ENCODE measurements around the gene RSPRY1. TPM values are rescaled to one million over a fixed set of nuclear protein-coding genes. Genes with fewer than 3 reads are reported as not detected.

The RSPRY1 gene
- polyA plus RNA-seq, 2 donors: 7.5 to 9.8 TPM

- Histone ChIP-seq H3K9me3 (ENCODE audit: control insufficient read depth in 2 of 2, insufficient read depth in 1 of 2, low read depth in 1 of 2, low read length in 1 of 2) (no peaks in the 10 kb centered on the region), H3K4me3 (ENCODE audit: low read depth in 1 of 2, low read length in 2 of 2) (no peak overlapping the region), H3K27me3 (ENCODE audit: control insufficient read depth in 1 of 2, insufficient read depth in 2 of 2, low read length in 2 of 2) (no peaks in the 10 kb centered on the region), H3K27ac (ENCODE audit: low read depth in 2 of 2, low read length in 1 of 2) (no peak overlapping the region), H3K36me3 (ENCODE audit: control insufficient read depth in 2 of 2, insufficient read depth in 2 of 2, low read length in 1 of 2) (peaks cover 0 to 10% of the 10 kb centered on the region in 2 donors), H3K4me1 (ENCODE audit: control insufficient read depth in 2 of 2, insufficient read depth in 2 of 2, low read length in 1 of 2) (no peaks in the 10 kb centered on the region)
- 91 to 92% methylated on average over 12 of the region's 12 CpGs for WGBS, 2 donors
Observed at GRCh38 chr16:57204675-57205074, 18.5 kb downstream of the RSPRY1 start.

- Histone ChIP-seq H3K4me3 (ENCODE audit: low read depth in 1 of 2, low read length in 2 of 2) (no peak overlapping the region), H3K4me1 (ENCODE audit: control insufficient read depth in 2 of 2, insufficient read depth in 2 of 2, low read length in 1 of 2) (no peaks in the 10 kb centered on the region), H3K27ac (ENCODE audit: low read depth in 2 of 2, low read length in 1 of 2) (no peak overlapping the region), H3K27me3 (ENCODE audit: control insufficient read depth in 1 of 2, insufficient read depth in 2 of 2, low read length in 2 of 2) (no peaks in the 10 kb centered on the region), H3K9me3 (ENCODE audit: control insufficient read depth in 2 of 2, insufficient read depth in 1 of 2, low read depth in 1 of 2, low read length in 1 of 2) (no peaks in the 10 kb centered on the region), H3K36me3 (ENCODE audit: control insufficient read depth in 2 of 2, insufficient read depth in 2 of 2, low read length in 1 of 2) (peaks cover 0 to 10% of the 10 kb centered on the region in 2 donors)
- 94 to 98% methylated on average over 1 of the region's 1 CpG for WGBS, 2 donors
Observed at GRCh38 chr16:57208926-57209325, 22.8 kb downstream of the RSPRY1 start.

- Histone ChIP-seq H3K27ac (ENCODE audit: low read depth in 2 of 2, low read length in 1 of 2) (no peak overlapping the region), H3K36me3 (ENCODE audit: control insufficient read depth in 2 of 2, insufficient read depth in 2 of 2, low read length in 1 of 2) (peaks cover 0 to 7% of the 10 kb centered on the region in 2 donors), H3K9me3 (ENCODE audit: control insufficient read depth in 2 of 2, insufficient read depth in 1 of 2, low read depth in 1 of 2, low read length in 1 of 2) (no peaks in the 10 kb centered on the region), H3K4me1 (ENCODE audit: control insufficient read depth in 2 of 2, insufficient read depth in 2 of 2, low read length in 1 of 2) (no peaks in the 10 kb centered on the region), H3K27me3 (ENCODE audit: control insufficient read depth in 1 of 2, insufficient read depth in 2 of 2, low read length in 2 of 2) (no peaks in the 10 kb centered on the region), H3K4me3 (ENCODE audit: low read depth in 1 of 2, low read length in 2 of 2) (no peak overlapping the region)
- WGBS, 2 donors: 98 to 100% methylated on average over 5 of the region's 5 CpGs
Observed at GRCh38 chr16:57209780-57210179, 23.7 kb downstream of the RSPRY1 start.

- Histone ChIP-seq H3K27ac (ENCODE audit: low read depth in 2 of 2, low read length in 1 of 2) (no peak overlapping the region), H3K9me3 (ENCODE audit: control insufficient read depth in 2 of 2, insufficient read depth in 1 of 2, low read depth in 1 of 2, low read length in 1 of 2) (no peaks in the 10 kb centered on the region), H3K36me3 (ENCODE audit: control insufficient read depth in 2 of 2, insufficient read depth in 2 of 2, low read length in 1 of 2) (peaks cover 14 to 20% of the 10 kb centered on the region in 2 donors), H3K4me3 (ENCODE audit: low read depth in 1 of 2, low read length in 2 of 2) (no peak overlapping the region), H3K4me1 (ENCODE audit: control insufficient read depth in 2 of 2, insufficient read depth in 2 of 2, low read length in 1 of 2) (no peaks in the 10 kb centered on the region), H3K27me3 (ENCODE audit: control insufficient read depth in 1 of 2, insufficient read depth in 2 of 2, low read length in 2 of 2) (no peaks in the 10 kb centered on the region)
- WGBS, 2 donors: 51 to 70% methylated on average over 1 of the region's 1 CpG
Observed at GRCh38 chr16:57213462-57213861, 27.3 kb downstream of the RSPRY1 start.

GRCh38 chr16:57216968-57217367, 30.8 kb downstream of the RSPRY1 start:
- H3K9me3 ChIP-seq (ENCODE audit: control insufficient read depth in 2 of 2, insufficient read depth in 1 of 2, low read depth in 1 of 2, low read length in 1 of 2): no peaks in the 10 kb centered on the region
- no peak overlapping the region for H3K27ac ChIP-seq (ENCODE audit: low read depth in 2 of 2, low read length in 1 of 2)
- no peaks in the 10 kb centered on the region for H3K27me3 ChIP-seq (ENCODE audit: control insufficient read depth in 1 of 2, insufficient read depth in 2 of 2, low read length in 2 of 2)
- H3K36me3 ChIP-seq (ENCODE audit: control insufficient read depth in 2 of 2, insufficient read depth in 2 of 2, low read length in 1 of 2): peaks cover 12 to 20% of the 10 kb centered on the region in 2 donors
- WGBS, 2 donors: 85 to 90% methylated on average over 2 of the region's 2 CpGs
- no peaks in the 10 kb centered on the region for H3K4me1 ChIP-seq (ENCODE audit: control insufficient read depth in 2 of 2, insufficient read depth in 2 of 2, low read length in 1 of 2)
- no peak overlapping the region for H3K4me3 ChIP-seq (ENCODE audit: low read depth in 1 of 2, low read length in 2 of 2)

GRCh38 chr16:57223057-57223456, 36.9 kb downstream of the RSPRY1 start:
- H3K36me3 ChIP-seq (ENCODE audit: control insufficient read depth in 2 of 2, insufficient read depth in 2 of 2, low read length in 1 of 2): peaks cover 4 to 18% of the 10 kb centered on the region in 2 donors
- no peaks in the 10 kb centered on the region for H3K4me1 ChIP-seq (ENCODE audit: control insufficient read depth in 2 of 2, insufficient read depth in 2 of 2, low read length in 1 of 2)
- no peaks in the 10 kb centered on the region for H3K27me3 ChIP-seq (ENCODE audit: control insufficient read depth in 1 of 2, insufficient read depth in 2 of 2, low read length in 2 of 2)
- H3K4me3 ChIP-seq (ENCODE audit: low read depth in 1 of 2, low read length in 2 of 2): no peak overlapping the region
- H3K27ac ChIP-seq (ENCODE audit: low read depth in 2 of 2, low read length in 1 of 2): no peak overlapping the region
- no peaks in the 10 kb centered on the region for H3K9me3 ChIP-seq (ENCODE audit: control insufficient read depth in 2 of 2, insufficient read depth in 1 of 2, low read depth in 1 of 2, low read length in 1 of 2)
- WGBS, 2 donors: 92 to 97% methylated on average over 1 of the region's 1 CpG

GRCh38 chr16:57224651-57225335, 38.7 kb downstream of the RSPRY1 start:
- WGBS, 2 donors: 94 to 96% methylated on average over 6 of the region's 6 CpGs
- H3K9me3 ChIP-seq (ENCODE audit: control insufficient read depth in 2 of 2, insufficient read depth in 1 of 2, low read depth in 1 of 2, low read length in 1 of 2): no peaks in the 10 kb centered on the region
- H3K4me3 ChIP-seq (ENCODE audit: low read depth in 1 of 2, low read length in 2 of 2): no peak overlapping the region
- no peak overlapping the region for H3K27ac ChIP-seq (ENCODE audit: low read depth in 2 of 2, low read length in 1 of 2)
- H3K36me3 ChIP-seq (ENCODE audit: control insufficient read depth in 2 of 2, insufficient read depth in 2 of 2, low read length in 1 of 2): peaks cover 4 to 18% of the 10 kb centered on the region in 2 donors
- no peaks in the 10 kb centered on the region for H3K4me1 ChIP-seq (ENCODE audit: control insufficient read depth in 2 of 2, insufficient read depth in 2 of 2, low read length in 1 of 2)
- no peaks in the 10 kb centered on the region for H3K27me3 ChIP-seq (ENCODE audit: control insufficient read depth in 1 of 2, insufficient read depth in 2 of 2, low read length in 2 of 2)

GRCh38 chr16:57225978-57226377, 39.8 kb downstream of the RSPRY1 start:
- H3K9me3 ChIP-seq (ENCODE audit: control insufficient read depth in 2 of 2, insufficient read depth in 1 of 2, low read depth in 1 of 2, low read length in 1 of 2): no peaks in the 10 kb centered on the region
- H3K27me3 ChIP-seq (ENCODE audit: control insufficient read depth in 1 of 2, insufficient read depth in 2 of 2, low read length in 2 of 2): no peaks in the 10 kb centered on the region
- H3K4me1 ChIP-seq (ENCODE audit: control insufficient read depth in 2 of 2, insufficient read depth in 2 of 2, low read length in 1 of 2): no peaks in the 10 kb centered on the region
- peaks cover 4 to 16% of the 10 kb centered on the region in 2 donors for H3K36me3 ChIP-seq (ENCODE audit: control insufficient read depth in 2 of 2, insufficient read depth in 2 of 2, low read length in 1 of 2)
- no peak overlapping the region for H3K4me3 ChIP-seq (ENCODE audit: low read depth in 1 of 2, low read length in 2 of 2)
- no peak overlapping the region for H3K27ac ChIP-seq (ENCODE audit: low read depth in 2 of 2, low read length in 1 of 2)
- WGBS, 2 donors: 96 to 97% methylated on average over 7 of the region's 7 CpGs

- H3K4me1 ChIP-seq (ENCODE audit: control insufficient read depth in 2 of 2, insufficient read depth in 2 of 2, low read length in 1 of 2): no peaks in the 10 kb centered on the region
- H3K36me3 ChIP-seq (ENCODE audit: control insufficient read depth in 2 of 2, insufficient read depth in 2 of 2, low read length in 1 of 2): peaks cover 4 to 16% of the 10 kb centered on the region in 2 donors
- H3K27ac ChIP-seq (ENCODE audit: low read depth in 2 of 2, low read length in 1 of 2): no peak overlapping the region
- H3K4me3 ChIP-seq (ENCODE audit: low read depth in 1 of 2, low read length in 2 of 2): no peak overlapping the region
- H3K9me3 ChIP-seq (ENCODE audit: control insufficient read depth in 2 of 2, insufficient read depth in 1 of 2, low read depth in 1 of 2, low read length in 1 of 2): no peaks in the 10 kb centered on the region
- 88 to 93% methylated on average over 4 of the region's 4 CpGs for WGBS, 2 donors
- no peaks in the 10 kb centered on the region for H3K27me3 ChIP-seq (ENCODE audit: control insufficient read depth in 1 of 2, insufficient read depth in 2 of 2, low read length in 2 of 2)
Observed at GRCh38 chr16:57226701-57227621, 40.8 kb downstream of the RSPRY1 start.

Data from esophagus (tissue), 2 donors.